ENCODE measurements around the gene KCNQ1. TPM values are rescaled to one million over a fixed set of nuclear protein-coding genes. Genes with fewer than 3 reads are reported as not detected.

The KCNQ1 gene
- total and polyA plus RNA-seq, 12 donors, result 11.0 to 447 (median 320) TPM

GRCh38 chr11:2468363-2469235 is 23.8 kb downstream of the KCNQ1 start:
- Histone ChIP-seq H3K4me3 (no peak overlapping the region), H3K27ac (peak overlapping the region in 2 of 5 donors; percentile 26 to 45), H3K27me3 (no peaks in the 10 kb centered on the region), H3K36me3 (replicated peaks in 1 of 2) (no peaks in the 10 kb centered on the region), H3K9me3 (replicated peaks in 1 of 3) (no peaks in the 10 kb centered on the region), H3K4me1 (replicated peaks in 1 of 2) (peaks cover 37 to 66% of the 10 kb centered on the region in 2 donors)
- WGBS, 4 donors, result 72 to 86% (median 80%) methylated on average over 20 to 21 of the region's 21 CpGs
- intact Hi-C loops (cut with DNase I), result no loop called here
- TF ChIP-seq CTCF (IDR thresholded peaks at IDR 0.05) (no peak), POLR2A (IDR thresholded peaks at IDR 0.05) (no peak)
- DNase-seq, result peak in 5 of 7 donors; percentile 15 to 54 (median 24)

GRCh38 chr11:2470495-2470894 is 25.7 kb downstream of the KCNQ1 start:
- no peaks in the 10 kb centered on the region for H3K9me3 ChIP-seq (replicated peaks in 1 of 3)
- no peak overlapping the region for H3K4me3 ChIP-seq
- TF ChIP-seq POLR2A (IDR thresholded peaks at IDR 0.05), result no peak
- no peak for TF ChIP-seq CTCF (IDR thresholded peaks at IDR 0.05)
- peak in 3 of 7 donors; percentile 13 to 37 (median 17) for DNase-seq
- H3K27me3 ChIP-seq, result no peaks in the 10 kb centered on the region
- intact Hi-C loops (cut with DNase I), result no loop called here
- WGBS, 4 donors, result 75 to 85% (median 76%) methylated on average over 7 of the region's 7 CpGs
- peak overlapping the region in 3 of 5 donors; percentile 19 to 29 (median 21) for H3K27ac ChIP-seq
- H3K4me1 ChIP-seq (replicated peaks in 1 of 2), result peaks cover 29 to 61% of the 10 kb centered on the region in 2 donors
- H3K36me3 ChIP-seq (replicated peaks in 1 of 2), result no peaks in the 10 kb centered on the region

GRCh38 chr11:2471048-2471803 is 26.4 kb downstream of the KCNQ1 start:
- Histone ChIP-seq H3K36me3 (replicated peaks in 1 of 2) (no peaks in the 10 kb centered on the region), H3K4me1 (replicated peaks in 1 of 2) (peaks cover 22 to 56% of the 10 kb centered on the region in 2 donors), H3K27ac (peak overlapping the region in 3 of 5 donors; percentile 3 to 83 (median 21)), H3K9me3 (replicated peaks in 1 of 3) (no peaks in the 10 kb centered on the region), H3K27me3 (no peaks in the 10 kb centered on the region), H3K4me3 (no peak overlapping the region)
- 64 to 72% (median 70%) methylated on average over 14 to 17 of the region's 17 CpGs for WGBS, 4 donors
- intact Hi-C loops (cut with DNase I), result no loop called here
- peak in 4 of 7 donors; percentile 13 to 48 (median 19) for DNase-seq
- TF ChIP-seq POLR2A (IDR thresholded peaks at IDR 0.05) (no peak), CTCF (IDR thresholded peaks at IDR 0.05) (no peak)

GRCh38 chr11:2471804-2472096 is 26.9 kb downstream of the KCNQ1 start:
- no peak for DNase-seq
- Histone ChIP-seq H3K27ac (peak overlapping the region in 1 of 5 donors; percentile 83), H3K4me3 (no peak overlapping the region), H3K27me3 (no peaks in the 10 kb centered on the region), H3K4me1 (replicated peaks in 1 of 2) (peaks cover 19 to 56% of the 10 kb centered on the region in 2 donors), H3K9me3 (replicated peaks in 1 of 3) (no peaks in the 10 kb centered on the region), H3K36me3 (replicated peaks in 1 of 2) (no peaks in the 10 kb centered on the region)
- TF ChIP-seq POLR2A (IDR thresholded peaks at IDR 0.05), result no peak
- TF ChIP-seq CTCF (IDR thresholded peaks at IDR 0.05), result no peak
- WGBS, 4 donors, result 87 to 93% (median 91%) methylated on average over 6 of the region's 6 CpGs
- intact Hi-C loops (cut with DNase I), result no loop called here

Measured in adrenal gland (tissue), 12 donors.